Measurements from ENCODE around the gene DSCAML1. TPM values are rescaled to one million over a fixed set of nuclear protein-coding genes. Genes with fewer than 3 reads are reported as not detected.

DSCAML1 gene
- total RNA-seq, 1 experiment from 2014 or later: 0.15 TPM

DNA sequence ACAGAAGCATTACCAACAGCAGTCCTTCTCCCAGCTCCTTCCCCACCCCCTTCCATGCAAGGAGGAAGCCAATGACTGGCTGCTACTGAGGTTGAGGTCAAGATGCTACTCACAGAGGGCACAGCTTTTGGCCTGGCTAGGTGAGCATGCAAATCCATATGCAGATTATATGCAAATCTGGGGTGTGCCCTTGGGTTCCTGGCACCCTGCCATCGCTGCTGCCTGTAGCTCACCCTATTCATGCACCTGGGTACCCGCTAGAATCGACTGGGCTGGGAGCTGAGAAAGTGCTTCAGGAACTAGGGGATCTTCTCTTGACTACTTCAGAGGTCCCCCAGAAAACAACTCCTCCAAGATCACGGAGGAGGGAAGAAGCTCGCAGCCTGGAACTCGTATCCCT is 4.0 kb downstream of the DSCAML1 start:
- peaks cover 2% of the 10 kb centered on the region for H4K20me1 ChIP-seq (ENCODE audit: control insufficient read depth, insufficient read depth, insufficient read length)
- no peak overlapping the region for H2BK120ac ChIP-seq (ENCODE audit: low read depth, low read length, poor library complexity, severe bottlenecking)
- H3K36me3 Mint-ChIP-seq (ENCODE audit: insufficient read depth in 1 of 3, low read depth in 3 of 3): no peaks in the 10 kb centered on the region
- no peak overlapping the region; a peak in 1 of 7 replicates for H3K27ac Mint-ChIP-seq
- H3K56ac ChIP-seq (ENCODE audit: insufficient read length, low read depth, low read length): no peak overlapping the region
- TF ChIP-seq, protein P1, sequence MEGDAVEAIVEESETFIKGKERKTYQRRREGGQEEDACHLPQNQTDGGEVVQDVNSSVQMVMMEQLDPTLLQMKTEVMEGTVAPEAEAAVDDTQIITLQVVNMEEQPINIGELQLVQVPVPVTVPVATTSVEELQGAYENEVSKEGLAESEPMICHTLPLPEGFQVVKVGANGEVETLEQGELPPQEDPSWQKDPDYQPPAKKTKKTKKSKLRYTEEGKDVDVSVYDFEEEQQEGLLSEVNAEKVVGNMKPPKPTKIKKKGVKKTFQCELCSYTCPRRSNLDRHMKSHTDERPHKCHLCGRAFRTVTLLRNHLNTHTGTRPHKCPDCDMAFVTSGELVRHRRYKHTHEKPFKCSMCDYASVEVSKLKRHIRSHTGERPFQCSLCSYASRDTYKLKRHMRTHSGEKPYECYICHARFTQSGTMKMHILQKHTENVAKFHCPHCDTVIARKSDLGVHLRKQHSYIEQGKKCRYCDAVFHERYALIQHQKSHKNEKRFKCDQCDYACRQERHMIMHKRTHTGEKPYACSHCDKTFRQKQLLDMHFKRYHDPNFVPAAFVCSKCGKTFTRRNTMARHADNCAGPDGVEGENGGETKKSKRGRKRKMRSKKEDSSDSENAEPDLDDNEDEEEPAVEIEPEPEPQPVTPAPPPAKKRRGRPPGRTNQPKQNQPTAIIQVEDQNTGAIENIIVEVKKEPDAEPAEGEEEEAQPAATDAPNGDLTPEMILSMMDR (conservative IDR thresholded peaks at IDR 0.05): no peak
- no peaks in the 10 kb centered on the region for H3K9me3 Mint-ChIP-seq
- H2BK15ac ChIP-seq (ENCODE audit: low read depth, low read length): no peak overlapping the region
- H3K4me2 ChIP-seq (ENCODE audit: insufficient read depth, insufficient read length, low read length): no peak overlapping the region
- no peak overlapping the region for H3K4ac ChIP-seq (ENCODE audit: low read depth, low read length)
- DNase-seq: no peak
- H2AFZ ChIP-seq (ENCODE audit: low read length): no peak overlapping the region
- peaks cover 21% of the 10 kb centered on the region for H3K23me2 ChIP-seq (ENCODE audit: insufficient read length, low read depth, low read length, poor library complexity, severe bottlenecking)
- no peaks in the 10 kb centered on the region for H3K9me3 ChIP-seq (ENCODE audit: control insufficient read depth, low read depth, low read length)
- WGBS (ENCODE audit: extremely low coverage, insufficient read length, low lambda C conversion rate): no CpG with 5 or more reads among the region's 6 CpGs
- no peak overlapping the region for H2BK12ac ChIP-seq (ENCODE audit: insufficient read length, low read depth, low read length)
- peaks cover 28% of the 10 kb centered on the region for H3K27me3 ChIP-seq (ENCODE audit: insufficient read depth, low read length)
- H2BK5ac ChIP-seq (ENCODE audit: insufficient read length, low read length): no peak overlapping the region
- no peak overlapping the region for H3K14ac ChIP-seq (ENCODE audit: insufficient read depth, low read length)
- no peak overlapping the region for H3K4me3 Mint-ChIP-seq
- no peaks in the 10 kb centered on the region for H3K4me1 ChIP-seq (ENCODE audit: insufficient read depth, low read length)
- no peak overlapping the region for H4K91ac ChIP-seq (ENCODE audit: insufficient read length, low read depth, low read length)
- H3T11ph ChIP-seq (ENCODE audit: low read length): no peak overlapping the region
- no peak overlapping the region for H4K5ac ChIP-seq (ENCODE audit: insufficient read length, low read depth, low read length)
- H3K4me1 Mint-ChIP-seq: peaks cover 9 to 21% of the 10 kb centered on the region in 2 experiments
- H3K18ac ChIP-seq (ENCODE audit: insufficient read length, low read depth, low read length): no peak overlapping the region
- H3K79me2 ChIP-seq (ENCODE audit: insufficient read depth, low read length): no peaks in the 10 kb centered on the region
- H2BK20ac ChIP-seq (ENCODE audit: low read depth, low read length, poor library complexity, severe bottlenecking): no peak overlapping the region
- H3K27ac ChIP-seq (ENCODE audit: insufficient read length, low read depth, low read length): no peak overlapping the region
- no peak overlapping the region for H2AK5ac ChIP-seq (ENCODE audit: insufficient read length, low read length)
- H3K23ac ChIP-seq (ENCODE audit: insufficient read length, low read depth, low read length): no peak overlapping the region
- no peaks in the 10 kb centered on the region for H3K79me1 ChIP-seq (ENCODE audit: insufficient read depth, low read depth, low read length, poor library complexity, severe bottlenecking)
- no peak overlapping the region for H4K8ac ChIP-seq (replicated peaks; ENCODE audit: insufficient read length, low read depth, low read length)
- no peak overlapping the region for H3K9ac ChIP-seq (ENCODE audit: extremely low read depth, insufficient read length, low read length)
- peaks cover 84% of the 10 kb centered on the region for H3K27me3 Mint-ChIP-seq (ENCODE audit: low read depth)

All from H9 (cell line).